Spleen (tissue), 7 donors: ENCODE measurements around the gene BNC2.

Experiments used
- CTCF ChIP-seq, 11 experiments: fragments of 200-600 bp in 7 of 11; fragments of 450-650 bp in 4 of 11; sonication (generic) in 4 of 11; IDR thresholded peaks in 8 of 11; conservative IDR thresholded peaks in 3 of 11; 1 replicate in 7 of 11; 2 replicates in 4 of 11; pipeline versions ENCODE4 v1.4.0 to v1.8.0; 2016 to 2021; ENCODE audit warnings: antibody characterized with exemption in 11 of 11, inconsistent platforms in 4 of 11, mild to moderate bottlenecking in 1 of 11
- POLR2A ChIP-seq, 3 donors: fragments of 450-650 bp; IDR thresholded peaks; one replicate each; pipeline ENCODE4 v1.5.1; 2017; ENCODE audit warnings: antibody characterized with exemption in 3 of 3, mild to moderate bottlenecking in 1 of 3
- POLR2AphosphoS5 ChIP-seq, 3 donors: sonication (generic); formaldehyde crosslinking; IDR thresholded peaks; one replicate each; pipeline ENCODE4 v1.5.1; 2017; ENCODE audit warnings: antibody characterized with exemption in 3 of 3
- donor health status: DM: no; HTN: no; CAD: no; lungs with moderate emphysema.
- donor health status: DM: no; HTN: no; CAD: no.
- donor health status: DM: no; HTN: no; CAD: no.

DNA sequence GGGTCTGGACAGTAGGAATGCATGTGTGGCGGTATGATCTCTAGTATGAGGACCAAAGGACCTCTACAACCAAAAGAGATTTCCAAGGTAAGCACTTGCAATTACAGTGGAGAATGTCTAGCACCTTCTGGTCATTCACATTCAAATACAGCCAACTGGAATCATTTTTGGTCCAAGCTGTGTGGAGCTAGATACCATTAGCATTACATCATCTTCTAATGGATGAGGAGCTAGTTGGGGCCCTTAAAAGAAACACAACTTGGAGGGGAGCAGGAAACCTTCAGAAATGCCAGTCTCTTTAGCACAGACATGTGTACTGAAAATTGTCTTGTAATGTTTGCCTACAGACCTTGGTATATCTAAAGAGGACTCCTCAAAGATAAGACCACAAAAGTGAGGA, 244.7 kb downstream of the BNC2 start:
- no peak for TF ChIP-seq CTCF (IDR thresholded peaks at IDR 0.05 in 8 of 11, conservative IDR thresholded peaks at IDR 0.05 in 3 of 11)
- TF ChIP-seq POLR2A (IDR thresholded peaks at IDR 0.05): no peak
- no peak for TF ChIP-seq POLR2AphosphoS5 (IDR thresholded peaks at IDR 0.05)
